Common myeloid progenitor, CD34-positive (primary cell): ENCODE results near the gene HIPK3.

Source experiments
- CTCF ChIA-PET: fragments of 350-600 bp; sonication (Branson Sonifier 250); formaldehyde crosslinking; loops from one replicate; lab custom pipeline; 2021; ENCODE audit warnings: antibody characterized with exemption; lab: Charles Lee
- POLR2A ChIA-PET: fragments of 350-600 bp; sonication (Branson Sonifier 250); formaldehyde crosslinking; loops from one replicate; lab custom pipeline; 2021; ENCODE audit warnings: antibody characterized with exemption; lab: Charles Lee
- DNase-seq, 3 donors: peaks; one replicate each; pipeline versions ENCODE4 v3.0.0 to v3.0.0-alpha.2; 2013
- H3K27ac ChIP-seq, 2 experiments: 1 replicate in 1 of 2; 2 replicates in 1 of 2; pipeline ENCODE4 v1.7.0; 2013; ENCODE audit warnings: inconsistent platforms in 2 of 2, low read length in 2 of 2, mild to moderate bottlenecking in 2 of 2, low read depth in 1 of 2, moderate library complexity in 1 of 2; ENCODE audit not compliant: severe bottlenecking in 2 of 2, insufficient read depth in 1 of 2, poor library complexity in 1 of 2
- H3K27me3 ChIP-seq, 5 experiments: replicated peaks in 2 of 5; 1 replicate in 3 of 5; 2 replicates in 2 of 5; pipeline versions ENCODE4 v1.6.1 to v1.7.0; 2013; ENCODE audit warnings: low read length in 4 of 5, mild to moderate bottlenecking in 2 of 5, moderate library complexity in 2 of 5, inconsistent platforms in 1 of 5; ENCODE audit not compliant: insufficient read depth in 5 of 5, control insufficient read depth in 4 of 5
- H3K36me3 ChIP-seq, 4 experiments: 1 replicate in 2 of 4; 2 replicates in 2 of 4; pipeline versions ENCODE4 v1.6.1 to v1.7.0; 2013; ENCODE audit warnings: low read length in 3 of 4, control low read depth in 1 of 4, mild to moderate bottlenecking in 1 of 4; ENCODE audit not compliant: control insufficient read depth in 4 of 4, insufficient read depth in 4 of 4
- H3K4me1 ChIP-seq, 4 experiments: 1 replicate in 3 of 4; 2 replicates in 1 of 4; pipeline versions ENCODE4 v1.6.1 to v1.7.1; 2013; ENCODE audit warnings: low read length in 3 of 4, mild to moderate bottlenecking in 3 of 4, control low read depth in 1 of 4, inconsistent platforms in 1 of 4, moderate library complexity in 1 of 4; ENCODE audit not compliant: control insufficient read depth in 4 of 4, insufficient read depth in 4 of 4; ENCODE audit errors: control extremely low read depth in 1 of 4
- H3K4me3 ChIP-seq, 7 experiments: 1 replicate in 4 of 7; 2 replicates in 3 of 7; pipeline versions ENCODE4 v1.5.1 to v1.7.0; 2013; ENCODE audit warnings: mild to moderate bottlenecking in 7 of 7, low read length in 6 of 7, moderate library complexity in 6 of 7, inconsistent platforms in 2 of 7, low read depth in 2 of 7, control low read depth in 1 of 7; ENCODE audit not compliant: insufficient read depth in 4 of 7, control insufficient read depth in 1 of 7; ENCODE audit errors: extremely low read depth in 1 of 7
- H3K9me3 ChIP-seq, 5 experiments: 1 replicate in 4 of 5; 2 replicates in 1 of 5; pipeline versions ENCODE4 v1.6.1 to v1.7.1; 2013; ENCODE audit warnings: low read length in 4 of 5, mild to moderate bottlenecking in 2 of 5, inconsistent platforms in 1 of 5, low read depth in 1 of 5, moderate library complexity in 1 of 5; ENCODE audit not compliant: control insufficient read depth in 4 of 5, insufficient read depth in 2 of 5; ENCODE audit errors: control extremely low read depth in 1 of 5
- WGBS: methylation state at CpG from one replicate; pipeline ENCODE4 v1.1.5; 2013; ENCODE audit not compliant: insufficient coverage; 5-methylcytosine and 5-hydroxymethylcytosine counted together

The HIPK3 gene

DNA sequence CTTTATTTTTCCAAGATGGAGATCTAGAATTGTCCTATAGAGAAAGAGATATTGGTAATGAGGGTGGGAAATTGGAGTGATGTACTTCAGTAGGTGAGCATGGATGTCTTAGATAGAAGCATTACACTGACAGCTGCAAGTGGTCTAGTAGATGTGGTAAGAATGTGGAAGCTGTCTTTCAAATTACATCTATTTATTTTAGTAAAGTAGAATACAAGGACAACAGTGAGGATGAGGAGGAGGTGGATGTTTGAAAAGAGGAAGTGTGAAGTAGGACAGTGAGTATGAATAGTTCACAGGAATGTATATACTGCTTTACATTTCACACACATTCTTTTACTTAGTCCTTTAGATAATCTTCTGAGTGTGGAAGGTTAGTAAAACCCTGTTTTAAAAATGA, 64.2 kb downstream of the HIPK3 start:
- H3K4me1 ChIP-seq = peaks cover 21 to 46% (median 37%) of the 10 kb centered on the region in 4 experiments
- peak overlapping the region in 1 of 7 experiments; percentile 29 for H3K4me3 ChIP-seq
- H3K36me3 ChIP-seq = no peaks in the 10 kb centered on the region
- DNase-seq = peak in 2 of 3 donors; percentile 35 to 50
- ChIA-PET CTCF (interaction anchor here (1.0 to 3.4 kb wide), 8 partner anchors 11 to 160 kb away, joined by 3 to 31 read pairs (median 8); partner anchors contain the start of gene CSTF3), POLR2A (no interaction called here)
- H3K27ac ChIP-seq = peak overlapping the region in 1 of 2 experiments; percentile 50
- H3K27me3 ChIP-seq = no peaks in the 10 kb centered on the region
- H3K9me3 ChIP-seq = no peaks in the 10 kb centered on the region

- CTCF ChIA-PET = interaction anchor here (0.6 to 2.9 kb wide), 7 partner anchors 9 to 951 kb away, joined by 3 to 15 read pairs (median 5); partner anchors contain the start of gene CSTF3
- POLR2A ChIA-PET = no interaction called here
- 100% methylated on average over 1 of the region's 4 CpGs for WGBS
These were observed 66.2 kb downstream of the HIPK3 start for GRCh38 chr11:33323421-33323820.

GRCh38 chr11:33324302-33324985, 67.3 kb downstream of the HIPK3 start:
- Histone ChIP-seq H3K9me3 (no peaks in the 10 kb centered on the region), H3K4me1 (peaks cover 21 to 49% (median 36%) of the 10 kb centered on the region in 4 experiments), H3K27me3 (no peaks in the 10 kb centered on the region), H3K4me3 (peak overlapping the region in 2 of 7 experiments; percentile 21 to 23), H3K36me3 (no peaks in the 10 kb centered on the region), H3K27ac (no peak overlapping the region)
- WGBS = 15% methylated on average over 3 of the region's 4 CpGs
- POLR2A ChIA-PET = interaction anchor here (0.8 kb wide), 1 partner anchor 68 kb away, joined by 3 read pairs; the partner anchor contains the start of gene HIPK3
- CTCF ChIA-PET = interaction anchor here (0.6 to 1.3 kb wide), 9 partner anchors 14 to 159 kb away, joined by 3 to 15 read pairs (median 3); no protein-coding TSS in a partner anchor
- peak in 2 of 3 donors; percentile 66 to 75 for DNase-seq

More at GRCh38 chr11:33323421-33323820, 66.2 kb downstream of the HIPK3 start:
- no peaks in the 10 kb centered on the region for H3K36me3 ChIP-seq
- no peak overlapping the region for H3K27ac ChIP-seq
- H3K4me1 ChIP-seq = peaks cover 21 to 49% (median 37%) of the 10 kb centered on the region in 4 experiments
- H3K9me3 ChIP-seq = no peaks in the 10 kb centered on the region
- no peaks in the 10 kb centered on the region for H3K27me3 ChIP-seq
- DNase-seq = peak in 2 of 3 donors; percentile 40 to 50
- H3K4me3 ChIP-seq = no peak overlapping the region

- no peak overlapping the region for H3K4me3 ChIP-seq
- H3K9me3 ChIP-seq = no peaks in the 10 kb centered on the region
- no peaks in the 10 kb centered on the region for H3K27me3 ChIP-seq
- POLR2A ChIA-PET = no interaction called here
- no peak for DNase-seq
- CTCF ChIA-PET = interaction anchor here (0.6 to 6.7 kb wide), 3 partner anchors 57 to 172 kb away, joined by 3 to 74 read pairs (median 4); no protein-coding TSS in a partner anchor
- 90% methylated on average over 2 of the region's 5 CpGs for WGBS
- H3K27ac ChIP-seq = no peak overlapping the region
- peaks cover 18 to 39% (median 29%) of the 10 kb centered on the region in 4 experiments for H3K4me1 ChIP-seq
- H3K36me3 ChIP-seq = no peaks in the 10 kb centered on the region
These were observed 68.3 kb downstream of the HIPK3 start for GRCh38 chr11:33325451-33325850.

DNA sequence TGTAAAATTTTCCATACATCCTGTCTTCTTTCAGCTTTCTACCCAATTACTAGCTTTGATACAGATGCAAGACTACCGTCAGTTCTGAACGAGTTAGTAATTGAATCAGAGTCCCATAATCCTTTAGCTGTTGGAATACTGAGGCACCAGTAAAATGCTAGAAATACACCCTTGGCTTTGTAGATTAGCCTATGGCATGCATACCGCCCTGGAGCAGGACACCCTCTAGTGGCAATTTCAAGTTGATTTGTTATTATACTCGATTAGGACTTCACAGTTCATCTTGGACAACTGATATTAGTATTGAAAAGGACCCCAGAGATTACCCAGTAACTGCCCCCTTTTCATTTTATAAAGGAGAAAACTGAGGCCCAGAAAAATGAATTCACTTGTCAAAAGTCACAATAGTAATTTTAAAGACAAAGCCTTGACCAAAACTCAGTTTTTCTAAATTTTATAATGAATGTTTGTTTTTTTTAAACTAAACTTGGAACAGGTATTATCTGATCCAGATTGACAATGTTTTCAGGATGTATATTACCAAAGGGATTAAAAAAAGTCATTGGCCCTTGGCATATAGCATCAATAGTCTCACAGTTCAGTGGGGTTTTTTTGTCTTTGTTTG, 72.6 kb downstream of the HIPK3 start:
- no peak overlapping the region for H3K27ac ChIP-seq
- WGBS = 50% methylated on average over 2 of the region's 4 CpGs
- POLR2A ChIA-PET = no interaction called here

DNA sequence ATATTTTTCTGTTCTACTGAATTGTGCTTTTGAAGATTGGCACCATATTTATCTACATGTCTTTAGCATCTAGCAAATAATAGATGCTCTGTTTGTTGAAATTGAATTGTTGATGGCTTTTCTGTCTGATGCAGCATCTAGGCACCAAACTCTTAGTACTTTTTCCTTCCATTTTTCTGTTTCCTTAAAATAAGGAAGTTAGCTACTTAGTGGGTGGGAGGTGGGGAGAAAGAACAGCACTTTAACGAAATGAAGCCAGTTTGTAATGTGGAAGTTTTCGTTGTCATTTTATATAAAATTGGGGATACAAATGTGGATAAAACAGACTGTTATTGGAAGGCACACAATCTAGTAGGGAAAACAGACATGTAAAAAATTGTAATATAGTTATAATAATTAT, 76.6 kb downstream of the HIPK3 start:
- H3K27ac ChIP-seq = no peak overlapping the region
- 23% methylated on average over 2 of the region's 2 CpGs for WGBS
- peaks cover 3 to 13% (median 8%) of the 10 kb centered on the region in 4 experiments for H3K36me3 ChIP-seq
- H3K9me3 ChIP-seq = no peaks in the 10 kb centered on the region
- peaks cover 0 to 7% (median 5%) of the 10 kb centered on the region in 4 experiments for H3K4me1 ChIP-seq
- DNase-seq = peak in 2 of 3 donors; percentile 43 to 51
- no peaks in the 10 kb centered on the region for H3K27me3 ChIP-seq
- H3K4me3 ChIP-seq = no peak overlapping the region
- CTCF ChIA-PET = interaction anchor here (0.9 to 3.7 kb wide), 4 partner anchors 11 to 168 kb away, joined by 3 to 24 read pairs (median 8); no protein-coding TSS in a partner anchor
- POLR2A ChIA-PET = no interaction called here

More for the DNA sequence above, 72.6 kb downstream of the HIPK3 start:
- Histone ChIP-seq H3K9me3 (no peaks in the 10 kb centered on the region), H3K36me3 (peaks cover 0 to 6% (median 4%) of the 10 kb centered on the region in 4 experiments), H3K4me1 (peaks cover under 1 to 20% (median 8%) of the 10 kb centered on the region in 4 experiments), H3K4me3 (no peak overlapping the region), H3K27me3 (no peaks in the 10 kb centered on the region)
- CTCF ChIA-PET = interaction anchor here (0.6 to 6.7 kb wide), 10 partner anchors 10 to 443 kb away, joined by 3 to 74 read pairs (median 4); no protein-coding TSS in a partner anchor
- peak; percentile 80 to 86 (median 82) for DNase-seq
